Epithelial cell of proximal tubule (primary cell): Measurements from ENCODE around the gene SRP68. TPM values are rescaled to one million over a fixed set of nuclear protein-coding genes. Genes with fewer than 3 reads are reported as not detected.

Experiments used
- DNase-seq: peaks from one replicate; pipeline ENCODE4 v3.0.0-alpha.2; 2011; ENCODE audit warnings: low read depth
- H3K4me3 ChIP-seq: 2 replicates; pipeline ENCODE4 v1.5.1; 2011; ENCODE audit warnings: low read depth, mild to moderate bottlenecking, low read length
- CTCF ChIP-seq: conservative IDR thresholded peaks from 2 replicates; pipeline ENCODE4 v1.5.1; 2012; ENCODE audit warnings: low read depth, mild to moderate bottlenecking, low read length
- total RNA-seq: library from RNA; depleted of rRNA; stranded (reverse); fragments of >200 nt; gene quantifications from 2 replicates; pipeline ENCODE4 v1.2.3, GENCODE V29; 2015

Gene SRP68
- total RNA-seq, 1 donor from 2014 or later: 15.3 TPM

DNA sequence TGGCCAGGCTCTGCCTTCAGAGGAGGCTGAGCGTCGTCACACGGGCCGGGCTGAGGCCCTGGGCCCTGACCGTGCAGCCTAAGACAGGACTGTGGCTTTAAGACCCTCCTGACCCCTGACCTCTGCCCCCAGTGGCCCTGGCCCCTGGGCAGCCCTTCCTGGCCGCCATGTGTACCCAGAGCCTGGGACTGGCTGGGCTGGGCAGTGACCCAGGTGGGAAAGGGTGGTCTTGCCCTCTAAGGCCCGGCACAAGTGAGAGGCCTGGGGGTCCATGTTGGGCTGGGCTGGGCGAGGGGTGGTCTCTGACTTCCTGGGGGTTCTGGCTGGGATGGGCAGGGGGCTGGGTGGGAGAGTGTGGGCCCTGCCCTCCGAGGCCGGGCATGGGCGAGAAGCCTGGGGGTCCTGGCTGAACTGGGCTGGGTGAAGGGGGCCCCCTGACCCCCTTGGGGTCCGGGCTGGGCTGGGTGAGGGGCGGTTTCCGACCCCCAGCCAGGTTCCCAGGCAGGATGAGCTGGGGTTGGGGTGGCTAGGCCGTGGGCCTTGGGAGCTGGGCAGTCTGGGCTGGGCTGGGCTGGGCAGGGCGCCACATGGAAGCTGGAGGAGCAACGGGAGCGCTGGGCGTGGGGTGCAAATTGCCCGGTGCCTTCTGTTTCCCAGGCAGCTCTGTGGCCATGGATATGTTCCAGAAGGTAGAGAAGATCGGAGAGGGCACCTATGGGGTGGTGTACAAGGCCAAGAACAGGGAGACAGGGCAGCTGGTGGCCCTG lies 71.4 kb downstream of the SRP68 start, which contains the start of gene CDK3:
Gene CDK3 (plus strand): TSS at position 101 of the 767 bp plus-strand sequence. CDS start 571 bp downstream, at position 672.
- no peak for DNase-seq
- no peak for TF ChIP-seq CTCF
- H3K4me3 ChIP-seq: no peak within 1 kb of the TSS

DNA sequence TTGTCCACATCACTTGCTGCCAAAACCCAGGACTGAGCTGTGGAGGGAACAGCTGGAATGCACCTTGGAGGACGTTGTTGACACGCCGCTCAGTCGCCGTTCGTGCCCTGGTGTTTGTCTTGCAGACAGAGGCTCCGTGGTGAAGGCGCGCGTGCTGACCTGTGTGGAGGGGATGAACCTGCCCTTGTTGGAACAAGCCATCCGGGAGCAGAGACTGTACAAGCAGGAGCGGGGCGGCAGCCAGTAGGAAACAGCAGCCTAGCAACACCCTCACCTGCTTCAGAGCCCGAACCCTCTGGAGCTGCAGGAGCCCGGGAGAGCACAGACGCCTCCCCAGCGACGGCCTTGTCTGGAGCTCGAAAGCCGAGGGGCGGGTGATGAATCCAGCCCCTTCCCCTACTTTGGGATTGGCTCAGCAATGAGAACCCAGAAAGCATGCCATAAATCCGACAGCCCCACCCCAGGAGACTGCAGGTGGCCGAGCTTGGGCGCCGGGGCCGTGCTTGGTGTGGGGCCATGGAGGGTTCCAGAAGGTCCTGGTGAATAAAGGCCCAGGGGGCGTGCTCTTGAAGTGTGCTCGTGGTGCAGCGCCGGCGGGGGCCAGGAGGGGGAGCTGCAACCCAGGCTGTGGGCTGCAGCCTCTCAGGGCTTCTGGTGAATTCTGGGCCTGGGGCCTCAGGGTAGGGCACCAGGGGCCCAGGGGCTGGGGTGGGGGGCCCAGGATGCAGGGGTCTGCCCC lies 72.1 kb downstream of the SRP68 start:
- peak; percentile 70 for TF ChIP-seq CTCF
- DNase-seq: no peak

GRCh38 chr17:75998327-75998795 lies 74.0 kb downstream of the SRP68 start:
- H3K4me3 ChIP-seq: no peak overlapping the region
- no peak for DNase-seq
- TF ChIP-seq CTCF: no peak

More for the DNA sequence above, 72.1 kb downstream of the SRP68 start:
- no peak overlapping the region for H3K4me3 ChIP-seq

GRCh38 chr17:75996665-75997590 lies 75.4 kb downstream of the SRP68 start:
- H3K4me3 ChIP-seq: no peak overlapping the region
- TF ChIP-seq CTCF: no peak

DNA sequence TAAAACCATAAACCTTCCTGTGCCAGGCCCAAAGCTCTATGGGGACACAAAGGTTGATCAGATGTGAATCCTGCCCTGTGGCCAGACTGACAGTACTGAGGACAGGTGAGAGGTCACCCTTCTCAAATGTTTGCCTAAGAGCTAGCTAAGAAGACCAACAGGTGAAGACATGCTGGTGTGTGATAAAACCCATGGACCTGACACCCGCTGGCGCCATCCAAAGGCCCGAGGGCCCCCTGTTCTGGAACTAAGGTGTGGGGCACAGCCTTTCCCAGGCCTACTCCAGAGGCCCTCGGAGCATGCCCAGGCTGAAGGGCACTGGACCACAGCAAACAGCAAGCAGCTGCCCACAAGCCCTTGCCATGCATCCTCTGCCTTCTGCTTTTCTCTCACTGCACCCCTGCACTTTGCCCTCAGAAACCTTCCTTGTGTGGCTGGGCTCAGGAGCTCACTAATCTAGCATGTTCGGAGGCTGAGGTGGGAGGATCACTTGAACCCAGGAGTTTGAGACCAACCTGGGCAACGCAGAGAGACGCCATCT lies 76.9 kb downstream of the SRP68 start:
- TF ChIP-seq CTCF: no peak

More at GRCh38 chr17:75996665-75997590, 75.4 kb downstream of the SRP68 start:
- DNase-seq: no peak

DNA sequence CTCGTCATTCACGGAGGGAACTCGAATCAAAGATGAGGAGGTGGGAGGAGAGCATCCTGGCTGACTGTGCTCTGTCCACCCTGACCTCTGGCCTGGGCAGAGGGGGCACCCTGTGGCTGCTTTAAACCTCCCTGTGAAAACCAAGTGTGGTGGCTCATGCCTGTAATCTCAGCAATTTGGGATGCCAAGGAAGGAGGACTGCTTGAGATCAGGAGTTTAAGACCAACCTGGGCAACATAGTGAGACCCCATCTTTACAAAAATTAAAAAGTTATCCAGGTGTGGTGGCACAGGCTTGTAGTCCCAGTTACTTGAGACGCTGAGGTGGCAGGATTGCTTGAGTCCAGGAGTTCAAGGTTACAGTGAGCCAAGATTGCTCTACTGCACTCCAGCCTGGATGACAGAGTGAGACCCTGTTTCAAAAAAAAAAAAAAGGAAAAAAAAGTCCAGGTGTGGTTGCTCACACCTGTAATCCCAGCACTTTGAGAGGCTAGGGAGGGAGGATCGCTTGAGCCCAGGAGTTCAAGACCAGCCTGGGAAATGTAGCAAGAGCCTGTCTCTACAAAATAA lies 77.4 kb downstream of the SRP68 start:
- no peak for DNase-seq
- H3K4me3 ChIP-seq: no peak overlapping the region
- no peak for TF ChIP-seq CTCF

More for the DNA sequence above, 76.9 kb downstream of the SRP68 start:
- H3K4me3 ChIP-seq: no peak overlapping the region
- no peak for DNase-seq
